Kidney tubule cell (primary cell): ENCODE data around the gene F10.
"Not testable (repeated sequence)": the region's sequence is repeated elsewhere in the genome, so short reads cannot be mapped to it uniquely, and the experiment has no call there.

Experiments used
- DNase-seq: peaks from one replicate; pipeline ENCODE4 v3.0.0-alpha.2; 2018; ENCODE audit warnings: low spot score

The F10 gene

DNA sequence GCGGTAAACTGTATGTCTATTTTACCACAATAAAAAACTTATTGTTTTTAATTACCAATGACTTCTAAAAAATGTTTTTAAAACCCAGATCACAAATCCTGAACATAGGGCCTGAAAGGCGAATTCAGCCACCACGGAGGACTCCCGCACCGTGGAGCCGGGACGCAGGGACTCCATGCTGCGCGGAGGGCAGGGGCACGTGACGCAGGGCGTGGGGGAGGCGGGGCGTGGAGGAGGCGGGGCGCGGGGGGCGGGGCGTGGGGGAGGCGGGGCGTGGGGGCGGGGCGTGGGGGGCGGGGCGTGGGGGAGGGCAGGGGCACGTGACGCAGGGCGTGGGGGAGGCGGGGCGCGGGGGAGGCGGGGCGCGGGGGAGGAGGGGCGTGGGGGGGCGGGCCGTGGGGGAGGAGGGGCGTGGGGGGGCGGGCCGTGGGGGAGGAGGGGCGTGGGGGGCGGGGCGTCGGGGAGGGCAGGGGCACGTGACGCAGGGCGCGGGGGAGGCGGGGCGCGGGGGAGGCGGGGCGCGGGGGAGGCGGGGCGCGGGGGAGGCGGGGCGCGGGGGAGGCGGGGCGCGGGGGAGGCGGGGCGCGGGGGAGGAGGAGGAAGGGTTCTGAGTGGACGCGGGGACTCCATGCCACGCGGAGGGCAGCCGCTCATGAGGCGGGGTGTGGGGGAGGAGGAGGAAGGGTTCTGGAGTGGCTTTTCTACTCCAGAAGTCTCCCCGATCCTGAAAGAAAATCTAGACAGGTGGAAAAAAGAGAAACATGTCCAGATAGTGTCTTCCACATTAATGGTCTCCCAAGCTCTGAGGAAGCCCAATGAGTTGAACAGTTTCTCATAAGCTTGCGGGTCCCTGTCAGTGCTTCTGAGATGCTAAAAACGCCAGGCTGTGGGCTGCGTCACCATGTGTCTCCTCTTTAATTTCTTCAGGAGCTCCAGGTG is 31.5 kb downstream of the F10 start:
- DNase-seq, result peak; percentile 66

GRCh38 chr13:113155201-113155600 is 32.6 kb downstream of the F10 start:
- no peak for DNase-seq

DNA sequence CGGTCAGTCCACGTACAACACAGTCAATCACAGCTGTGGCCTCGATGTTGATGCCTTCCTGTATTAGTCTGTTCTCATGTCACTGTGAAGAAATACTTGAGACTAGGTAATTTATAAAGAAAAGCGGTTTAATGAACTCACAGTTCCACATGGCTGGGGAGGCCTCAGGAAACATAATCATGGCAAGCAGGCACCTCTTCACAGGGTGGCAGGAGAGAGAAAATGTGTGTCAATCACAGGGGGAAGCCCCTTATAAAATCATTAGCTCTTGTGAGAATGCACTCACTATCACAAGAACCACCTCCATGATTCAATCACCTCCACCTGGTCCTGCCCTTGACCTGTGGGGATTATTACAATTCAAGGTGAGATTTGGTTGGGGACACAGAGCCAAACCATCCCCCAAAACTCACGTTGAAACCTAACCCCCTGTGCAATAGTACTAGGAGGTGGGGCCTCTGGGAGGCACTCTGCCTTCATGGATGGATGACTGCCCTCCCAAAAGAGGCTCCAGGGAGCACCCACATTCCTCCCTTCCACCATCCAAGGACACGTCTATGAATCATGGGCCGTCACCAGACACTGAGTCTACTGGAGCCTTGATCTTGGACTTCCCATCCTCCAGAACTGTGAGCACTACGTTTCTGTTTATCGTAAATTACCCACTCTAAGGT is 33.5 kb downstream of the F10 start:
- DNase-seq, result peak; percentile 17

DNA sequence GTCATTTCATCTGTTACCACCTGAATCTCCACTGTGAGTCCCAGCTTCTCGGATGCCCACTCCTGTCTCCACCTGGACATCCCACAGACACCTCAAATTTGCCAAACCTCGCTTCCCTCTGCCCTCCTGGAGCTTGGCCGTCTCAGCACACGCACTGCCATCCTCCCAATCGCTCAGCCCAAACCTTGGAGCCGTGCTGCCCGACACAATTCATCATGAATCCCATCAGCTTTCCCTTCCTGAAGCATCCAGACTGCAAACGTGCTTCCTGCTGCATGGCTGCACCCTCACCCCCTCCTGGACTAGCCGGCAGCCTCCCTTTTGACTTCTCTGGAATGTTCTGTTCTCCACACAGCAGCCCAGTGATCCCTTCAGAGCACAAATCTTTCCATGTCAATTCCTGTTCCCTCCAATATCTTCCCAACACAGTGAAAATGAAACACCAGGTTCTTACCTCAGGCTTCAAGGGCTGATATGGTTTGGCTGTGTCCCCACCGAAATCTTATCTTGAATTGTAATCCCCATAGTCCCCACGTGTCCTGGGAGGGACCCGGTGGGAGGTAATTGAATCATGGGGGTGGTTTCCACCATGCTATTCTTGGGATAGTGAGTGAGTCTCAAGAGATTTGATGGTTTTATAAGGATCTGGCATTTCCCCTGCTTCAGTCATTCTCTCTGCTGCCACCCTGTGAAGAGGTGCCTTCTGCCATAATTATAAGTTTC is 34.8 kb downstream of the F10 start:
- DNase-seq, result no peak

GRCh38 chr13:113157929-113158747 is 35.5 kb downstream of the F10 start, which contains the start of gene PROZ:
Gene PROZ, plus strand, starts transcription at chr13:113158648. Its CDS starts 13 bp downstream, at chr13:113158661.
- DNase-seq, result no peak

DNA sequence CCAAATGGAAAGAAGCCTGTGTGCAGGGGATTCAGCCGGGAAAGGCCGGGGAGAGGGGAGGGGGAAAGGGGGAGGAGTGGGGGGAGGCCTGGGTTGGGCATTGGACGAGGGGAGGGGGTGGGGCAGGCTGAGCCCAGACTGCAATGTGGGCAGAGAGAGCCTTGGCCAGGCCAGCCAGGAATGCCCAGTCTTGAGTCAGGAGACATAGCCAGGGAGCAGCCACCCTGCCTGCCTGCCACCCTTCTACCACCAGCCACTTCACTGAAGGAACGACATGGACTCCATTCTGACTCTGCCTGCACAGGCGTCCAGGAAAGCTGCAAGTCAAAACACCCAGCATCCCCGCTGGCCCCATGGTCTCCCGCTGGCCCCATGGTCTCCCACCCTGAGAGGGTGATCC is 36.3 kb downstream of the F10 start:
- no peak for DNase-seq

DNA sequence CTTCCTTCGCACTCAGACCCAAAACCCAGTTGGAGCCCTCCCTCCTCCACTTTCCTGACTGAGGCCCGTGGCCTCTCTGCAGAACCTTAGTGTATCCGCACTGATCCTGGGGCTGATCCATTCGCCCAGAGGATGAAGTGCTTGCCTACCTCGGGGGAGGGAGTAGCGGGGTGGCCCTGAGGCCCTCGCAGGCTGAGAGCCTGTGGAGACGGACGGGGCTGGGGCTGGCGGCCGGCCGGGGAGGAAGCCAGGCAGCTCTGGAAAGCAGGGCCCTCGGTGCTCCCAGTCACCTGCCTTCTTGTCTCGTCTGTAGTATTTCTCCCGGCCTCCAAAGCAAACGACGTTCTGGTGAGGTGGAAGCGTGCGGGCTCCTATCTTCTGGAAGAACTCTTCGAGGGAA is 37.1 kb downstream of the F10 start:
- no peak for DNase-seq

DNA sequence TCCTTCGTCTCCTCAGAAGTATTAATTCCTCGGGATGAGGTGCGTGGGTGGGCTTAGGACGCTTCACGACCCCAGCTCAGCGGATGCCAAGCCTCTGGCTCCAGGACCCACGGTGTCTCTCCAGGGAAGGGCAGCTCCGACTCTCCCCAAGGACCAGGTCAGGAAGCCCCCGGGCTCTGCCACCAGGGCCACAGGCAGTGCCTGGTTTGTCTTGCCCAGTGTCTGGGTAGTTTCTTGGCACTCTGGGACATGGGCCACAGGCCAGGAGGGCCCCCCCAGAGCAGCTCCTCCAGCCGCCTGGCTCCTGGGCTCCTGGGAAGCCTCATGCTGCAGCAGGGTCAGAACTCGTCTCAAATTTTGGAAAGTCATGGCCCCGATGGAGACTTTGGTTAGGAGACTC is 38.4 kb downstream of the F10 start:
- DNase-seq, result no peak

DNA sequence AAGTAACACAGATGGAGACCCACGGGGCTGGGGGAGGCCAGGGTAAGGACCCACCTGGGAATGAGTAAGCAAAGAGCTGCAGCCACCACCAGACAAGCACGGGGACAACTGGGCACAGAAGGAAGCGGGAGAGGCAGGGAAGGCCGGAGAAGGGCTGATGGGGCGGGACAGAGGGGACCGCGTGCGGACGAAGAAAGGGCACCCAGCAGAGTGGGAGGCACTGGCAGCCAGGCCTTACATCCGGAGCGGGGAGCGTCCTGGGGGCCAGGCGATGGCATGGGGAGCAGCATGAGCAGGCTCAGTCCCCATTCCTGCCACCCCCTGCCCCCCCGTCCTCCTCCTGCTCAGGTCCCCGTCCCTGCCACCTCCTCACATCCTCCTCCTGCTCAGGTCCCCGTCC is 38.8 kb downstream of the F10 start:
- no peak for DNase-seq

DNA sequence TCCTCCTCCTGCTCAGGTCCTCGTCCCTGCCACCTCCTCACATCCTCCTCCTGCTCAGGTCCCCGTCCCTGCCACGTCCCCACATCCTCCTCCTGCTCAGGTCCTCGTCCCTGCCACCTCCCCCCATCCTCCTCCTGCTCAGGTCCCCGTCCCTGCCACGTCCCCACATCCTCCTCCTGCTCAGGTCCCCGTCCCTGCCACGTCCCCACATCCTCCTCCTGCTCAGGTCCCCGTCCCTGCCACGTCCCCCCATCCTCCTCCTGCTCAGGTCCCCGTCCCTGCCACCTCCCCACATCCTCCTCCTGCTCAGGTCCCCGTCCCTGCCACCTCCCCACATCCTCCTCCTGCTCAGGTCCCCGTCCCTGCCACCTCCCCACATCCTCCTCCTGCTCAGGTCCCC is 39.4 kb downstream of the F10 start:
- not testable (repeated sequence) for DNase-seq

DNA sequence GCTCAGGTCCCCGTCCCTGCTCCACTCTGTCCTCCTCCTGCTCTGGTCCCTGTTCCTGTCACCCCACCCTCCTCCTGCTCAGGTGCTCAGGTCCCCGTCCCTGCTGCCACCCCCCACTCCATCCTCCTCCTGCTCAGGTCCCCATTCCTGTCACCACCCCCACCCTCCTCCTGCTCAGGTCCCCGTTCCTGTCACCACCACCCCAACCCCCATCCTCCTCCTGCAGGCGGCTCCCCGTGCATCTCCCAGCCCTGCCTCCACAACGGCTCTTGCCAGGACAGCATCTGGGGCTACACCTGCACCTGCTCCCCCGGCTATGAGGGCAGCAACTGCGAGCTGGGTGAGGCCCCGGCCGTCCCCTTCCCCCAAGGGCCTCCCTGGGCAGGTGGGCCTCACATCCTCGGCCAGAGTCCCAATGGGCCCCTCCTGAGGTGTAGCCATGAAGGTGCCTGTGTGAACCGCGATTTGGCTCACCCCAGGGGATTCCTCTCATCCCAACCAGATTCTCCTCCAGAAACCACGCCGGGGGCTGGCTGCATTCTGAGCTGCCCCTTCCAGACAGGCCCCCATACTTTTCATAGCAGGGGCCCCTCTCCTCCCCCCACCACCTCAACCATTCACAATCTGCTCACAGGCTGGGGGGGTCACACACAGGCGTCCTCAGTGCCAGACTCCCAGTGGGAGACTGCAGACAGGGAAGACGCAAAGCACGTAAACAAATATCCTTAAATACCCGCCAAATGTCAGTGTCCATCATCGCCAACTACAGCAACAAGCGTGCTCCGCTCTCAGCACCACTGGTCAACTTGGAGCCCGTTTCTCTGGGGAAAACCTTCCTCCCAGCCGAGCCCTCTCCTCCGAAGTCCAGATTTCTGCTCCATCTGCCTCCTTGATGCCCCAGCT is 40.4 kb downstream of the F10 start:
- no peak for DNase-seq

DNA sequence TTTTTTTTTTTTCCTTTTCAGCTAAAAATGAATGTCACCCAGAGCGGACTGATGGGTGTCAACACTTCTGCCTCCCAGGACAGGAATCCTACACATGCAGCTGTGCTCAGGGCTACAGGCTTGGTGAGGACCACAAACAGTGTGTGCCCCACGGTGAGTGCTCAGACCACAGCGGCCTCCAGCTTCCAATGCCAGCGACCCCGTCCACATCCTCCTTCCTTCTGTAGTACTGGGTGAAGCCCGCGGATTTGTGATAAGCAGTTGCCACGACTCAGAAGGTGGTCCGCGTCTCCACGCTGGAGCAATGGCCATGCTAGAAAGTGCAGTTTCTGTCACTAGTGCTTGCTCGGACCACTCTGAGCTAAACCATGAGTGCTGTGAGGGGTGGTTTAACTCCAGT is 41.9 kb downstream of the F10 start:
- no peak for DNase-seq

GRCh38 chr13:113166266-113166665 is 43.7 kb downstream of the F10 start:
- DNase-seq, result no peak

GRCh38 chr13:113166681-113167080 is 44.1 kb downstream of the F10 start:
- no peak for DNase-seq

DNA sequence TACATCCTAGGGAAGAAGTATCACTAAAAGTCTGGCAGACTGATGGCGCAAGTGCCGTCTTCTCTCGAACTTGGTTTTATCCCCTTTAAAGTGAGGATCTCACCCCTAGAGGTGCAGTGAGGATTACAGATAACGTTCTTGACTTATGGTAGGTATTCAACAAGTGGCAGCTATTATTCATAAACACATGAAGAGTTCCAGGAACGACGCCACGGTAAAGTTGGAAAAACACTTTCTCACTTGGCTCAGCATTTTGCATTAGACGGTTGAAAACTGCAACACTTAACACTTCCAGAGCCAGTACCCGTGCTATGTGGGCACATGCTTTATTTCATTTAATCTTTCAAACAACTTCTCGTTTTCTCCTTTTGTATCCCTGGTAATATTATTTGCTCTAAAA is 44.6 kb downstream of the F10 start:
- no peak for DNase-seq

DNA sequence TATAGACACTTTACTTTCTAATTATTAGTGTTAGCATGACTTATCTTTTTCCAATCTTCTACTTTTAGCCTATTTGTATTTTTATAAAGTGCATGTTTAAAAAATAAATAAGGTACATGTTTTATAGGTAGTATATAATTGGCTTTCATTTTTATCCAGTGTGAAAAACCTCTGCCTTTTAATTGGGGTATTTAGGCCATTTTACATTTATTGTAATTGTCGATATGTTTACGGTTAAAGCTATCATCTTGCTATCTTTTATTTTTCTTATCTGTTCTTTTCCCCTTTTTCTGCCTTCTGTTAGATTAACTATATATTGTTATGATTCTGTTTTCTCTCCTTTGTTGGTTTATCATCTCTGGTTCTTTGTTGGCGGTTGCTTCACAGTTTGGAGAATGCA is 45.0 kb downstream of the F10 start:
- no peak for DNase-seq

GRCh38 chr13:113168211-113168610 is 45.6 kb downstream of the F10 start:
- DNase-seq, result no peak

DNA sequence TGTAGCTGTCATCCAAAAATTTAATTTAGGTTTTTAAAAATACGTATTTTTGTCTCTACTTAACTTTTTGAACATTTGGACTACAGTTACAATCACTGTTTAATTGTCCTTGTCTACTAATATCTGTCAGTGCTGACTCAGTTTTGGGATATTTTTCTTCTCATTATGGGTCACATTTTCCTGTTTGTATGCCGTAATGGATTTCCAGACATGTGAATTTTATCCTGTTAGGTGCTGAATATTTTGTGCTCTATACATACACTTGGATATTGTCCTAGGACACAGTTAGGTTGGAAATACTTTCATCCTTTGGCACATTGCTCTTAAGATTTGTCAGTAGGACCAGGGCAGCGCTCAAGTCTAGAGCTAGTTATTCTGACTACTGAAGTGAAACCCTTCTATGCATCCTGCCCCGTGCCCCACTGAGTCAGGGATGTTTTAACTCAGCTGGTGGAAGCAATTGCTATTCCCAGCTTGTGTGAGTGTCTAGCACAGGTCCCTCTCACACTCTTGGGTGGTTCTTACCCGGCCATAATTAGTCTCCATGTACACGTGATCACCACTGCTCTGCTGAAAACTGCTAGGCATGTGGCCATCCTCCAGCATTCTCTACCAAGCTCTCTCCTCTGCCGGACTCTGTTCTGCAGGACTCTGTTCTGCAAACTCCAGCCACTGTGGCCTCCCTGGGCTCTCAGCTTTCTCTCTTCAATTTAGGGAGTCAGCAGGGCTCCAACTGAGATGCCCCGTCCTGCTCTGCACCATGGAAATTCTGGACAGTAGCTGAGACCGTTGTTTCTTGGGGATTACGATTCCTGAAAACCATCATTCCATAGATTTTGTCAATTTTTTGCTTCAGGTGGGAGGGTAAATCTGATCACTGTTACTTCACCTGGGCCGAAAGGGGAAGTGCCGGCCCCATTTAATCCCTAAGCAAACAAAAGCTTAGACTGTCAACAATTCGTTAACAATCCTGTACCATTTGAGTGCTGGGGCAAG is 47.0 kb downstream of the F10 start:
- no peak for DNase-seq

DNA sequence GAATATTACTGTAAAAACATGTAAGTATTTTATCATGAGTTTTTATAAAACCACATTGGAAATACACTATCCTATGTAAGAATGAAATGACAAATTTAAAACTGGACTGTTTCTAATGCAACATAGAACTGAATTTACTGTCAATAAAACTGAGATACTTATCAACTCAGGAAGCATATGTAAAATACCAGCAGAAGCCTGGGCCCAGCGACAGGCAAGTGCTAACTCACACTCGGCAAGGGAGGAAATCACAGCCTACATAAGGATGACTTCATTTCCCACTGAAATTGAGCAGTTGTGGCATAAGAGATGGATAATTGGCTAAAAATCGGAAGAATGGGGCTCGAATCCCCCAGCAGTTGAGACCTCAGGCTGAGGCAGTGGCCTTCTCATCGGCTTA is 47.9 kb downstream of the F10 start:
- DNase-seq, result no peak
